ENCODE measurements around the gene GGA3.

DNA sequence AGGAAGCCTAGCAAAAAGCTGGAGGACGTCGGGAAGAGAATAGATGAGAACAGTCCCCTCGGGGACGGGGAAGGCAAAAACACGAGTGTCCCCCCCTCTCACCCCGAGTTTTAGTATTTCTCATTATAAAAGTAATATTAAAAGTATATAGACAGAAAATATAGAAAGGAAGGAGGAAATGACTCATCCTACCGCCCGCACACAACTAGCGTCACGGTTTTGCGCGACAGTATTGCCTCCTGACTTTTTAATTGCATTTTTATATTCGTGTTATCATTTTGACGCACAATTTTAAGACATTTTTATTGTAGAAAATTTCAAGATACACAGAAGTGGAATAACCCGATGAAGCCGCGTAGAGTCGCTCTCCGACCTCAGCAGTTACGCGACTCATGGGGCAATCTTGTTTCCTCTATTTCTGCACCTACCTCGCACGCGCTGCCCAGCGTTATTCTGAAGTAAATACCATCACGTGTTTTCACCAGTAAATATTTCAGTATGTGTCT, 28.5 kb upstream of the GGA3 start:
- TF ChIP-seq, protein P1, sequence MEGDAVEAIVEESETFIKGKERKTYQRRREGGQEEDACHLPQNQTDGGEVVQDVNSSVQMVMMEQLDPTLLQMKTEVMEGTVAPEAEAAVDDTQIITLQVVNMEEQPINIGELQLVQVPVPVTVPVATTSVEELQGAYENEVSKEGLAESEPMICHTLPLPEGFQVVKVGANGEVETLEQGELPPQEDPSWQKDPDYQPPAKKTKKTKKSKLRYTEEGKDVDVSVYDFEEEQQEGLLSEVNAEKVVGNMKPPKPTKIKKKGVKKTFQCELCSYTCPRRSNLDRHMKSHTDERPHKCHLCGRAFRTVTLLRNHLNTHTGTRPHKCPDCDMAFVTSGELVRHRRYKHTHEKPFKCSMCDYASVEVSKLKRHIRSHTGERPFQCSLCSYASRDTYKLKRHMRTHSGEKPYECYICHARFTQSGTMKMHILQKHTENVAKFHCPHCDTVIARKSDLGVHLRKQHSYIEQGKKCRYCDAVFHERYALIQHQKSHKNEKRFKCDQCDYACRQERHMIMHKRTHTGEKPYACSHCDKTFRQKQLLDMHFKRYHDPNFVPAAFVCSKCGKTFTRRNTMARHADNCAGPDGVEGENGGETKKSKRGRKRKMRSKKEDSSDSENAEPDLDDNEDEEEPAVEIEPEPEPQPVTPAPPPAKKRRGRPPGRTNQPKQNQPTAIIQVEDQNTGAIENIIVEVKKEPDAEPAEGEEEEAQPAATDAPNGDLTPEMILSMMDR (IDR thresholded peaks at IDR 0.05): no peak; the same call in 1 of the 2 replicates
- no peak for TF ChIP-seq POLR2AphosphoS5 (IDR thresholded peaks at IDR 0.05; ENCODE audit: low read depth, low read length)
- TF ChIP-seq REST (IDR thresholded peaks at IDR 0.05; ENCODE audit: insufficient read depth in 1 of 2, low read depth in 2 of 2, low read length in 1 of 2): no peak
- TF ChIP-seq TCF7L2 (IDR thresholded peaks at IDR 0.05; ENCODE audit: low read depth, low read length): no peak; the same call in 1 of the 2 replicates
- no peak for TF ChIP-seq SIN3A (IDR thresholded peaks at IDR 0.05; ENCODE audit: borderline replicate concordance, insufficient read depth, low read depth, low read length)

Measured in Panc1 (cell line).